Gastrocnemius medialis (tissue), 4 donors: ENCODE measurements around the gene ZG16.

Source experiments
- POLR2A ChIP-seq, 2 donors: fragments of 450-650 bp; IDR thresholded peaks; one replicate each; pipeline ENCODE4 v1.6.1; 2017; ENCODE audit warnings: antibody characterized with exemption in 2 of 2, mild to moderate bottlenecking in 2 of 2, moderate library complexity in 2 of 2
- TF ChIP-seq, protein P1 (sequence below), 5 experiments: fragments of 450-650 bp in 3 of 5; fragments of 200-600 bp in 2 of 5; sonication (generic) in 2 of 5; IDR thresholded peaks in 4 of 5; conservative IDR thresholded peaks in 1 of 5; 1 replicate in 4 of 5; 2 replicates in 1 of 5; pipeline ENCODE4 v1.5.1; 2016 to 2019; ENCODE audit warnings: antibody characterized with exemption in 5 of 5, mild to moderate bottlenecking in 3 of 5, moderate library complexity in 3 of 5

DNA sequence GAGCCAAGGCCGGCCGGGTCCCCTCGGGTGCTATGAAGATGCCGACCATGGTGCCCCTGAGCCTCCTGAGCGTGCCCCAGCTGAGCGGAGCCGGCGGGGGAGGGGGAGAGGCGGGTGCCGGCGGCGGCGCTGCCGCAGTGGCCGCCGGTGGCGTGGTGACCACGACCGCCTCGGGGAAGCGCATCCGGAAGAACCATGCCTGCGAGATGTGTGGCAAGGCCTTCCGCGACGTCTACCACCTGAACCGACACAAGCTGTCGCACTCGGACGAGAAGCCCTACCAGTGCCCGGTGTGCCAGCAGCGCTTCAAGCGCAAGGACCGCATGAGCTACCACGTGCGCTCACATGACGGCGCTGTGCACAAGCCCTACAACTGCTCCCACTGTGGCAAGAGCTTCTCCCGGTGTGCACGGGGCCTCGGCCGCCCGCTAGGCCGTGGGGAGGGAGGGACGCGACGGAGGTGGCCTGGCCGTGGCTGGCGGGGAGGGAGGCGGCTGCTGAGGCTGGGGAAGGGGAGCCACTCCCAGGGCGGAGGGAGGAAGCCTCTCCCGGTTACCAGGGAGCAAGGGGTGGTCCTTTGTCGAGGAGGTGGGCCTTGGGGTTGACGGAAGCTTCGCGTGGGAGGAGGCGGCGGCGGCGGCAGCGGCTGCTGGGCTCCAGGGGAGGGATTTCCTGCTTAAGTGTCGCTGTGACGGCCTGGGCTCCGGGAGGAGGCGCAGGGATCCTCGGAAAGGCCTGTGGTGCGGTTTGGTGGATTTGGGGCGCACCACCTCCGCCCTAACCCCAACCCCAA lies 29.6 kb downstream of the ZG16 start:
- TF ChIP-seq, protein P1, sequence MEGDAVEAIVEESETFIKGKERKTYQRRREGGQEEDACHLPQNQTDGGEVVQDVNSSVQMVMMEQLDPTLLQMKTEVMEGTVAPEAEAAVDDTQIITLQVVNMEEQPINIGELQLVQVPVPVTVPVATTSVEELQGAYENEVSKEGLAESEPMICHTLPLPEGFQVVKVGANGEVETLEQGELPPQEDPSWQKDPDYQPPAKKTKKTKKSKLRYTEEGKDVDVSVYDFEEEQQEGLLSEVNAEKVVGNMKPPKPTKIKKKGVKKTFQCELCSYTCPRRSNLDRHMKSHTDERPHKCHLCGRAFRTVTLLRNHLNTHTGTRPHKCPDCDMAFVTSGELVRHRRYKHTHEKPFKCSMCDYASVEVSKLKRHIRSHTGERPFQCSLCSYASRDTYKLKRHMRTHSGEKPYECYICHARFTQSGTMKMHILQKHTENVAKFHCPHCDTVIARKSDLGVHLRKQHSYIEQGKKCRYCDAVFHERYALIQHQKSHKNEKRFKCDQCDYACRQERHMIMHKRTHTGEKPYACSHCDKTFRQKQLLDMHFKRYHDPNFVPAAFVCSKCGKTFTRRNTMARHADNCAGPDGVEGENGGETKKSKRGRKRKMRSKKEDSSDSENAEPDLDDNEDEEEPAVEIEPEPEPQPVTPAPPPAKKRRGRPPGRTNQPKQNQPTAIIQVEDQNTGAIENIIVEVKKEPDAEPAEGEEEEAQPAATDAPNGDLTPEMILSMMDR (IDR thresholded peaks at IDR 0.05 in 4 of 5, conservative IDR thresholded peaks at IDR 0.05 in 1 of 5), result peak in 4 of 5 experiments; percentile 4 to 60 (median 34)
- peak; percentile 78 to 79 for TF ChIP-seq POLR2A (IDR thresholded peaks at IDR 0.05)
